Coronary artery (tissue), 2 donors: ENCODE results near the gene NAT8L.

Experiments used
- DNase-seq: peaks from one replicate; pipeline ENCODE4 v3.0.0-alpha.2; 2017; ENCODE audit warnings: low spot score
- H3K27ac ChIP-seq, 2 donors: fragments of 200-600 bp; sonication (generic); one replicate each; pipeline ENCODE4 v1.5.1; 2016 to 2019
- H3K4me3 ChIP-seq: fragments of 200-600 bp; sonication (generic); 2 replicates; pipeline ENCODE4 v1.5.1; 2016; ENCODE audit warnings: mild to moderate bottlenecking, moderate library complexity
- CTCF ChIP-seq: fragments of 200-600 bp; sonication (generic); IDR thresholded peaks from one replicate; pipeline ENCODE4 v1.5.1; 2019; ENCODE audit warnings: antibody characterized with exemption

Gene NAT8L

GRCh38 chr4:2103843-2104547 is 44.9 kb downstream of the NAT8L start:
- no peak overlapping the region for H3K27ac ChIP-seq
- DNase-seq: no peak
- no peak overlapping the region for H3K4me3 ChIP-seq
- TF ChIP-seq CTCF: no peak

DNA sequence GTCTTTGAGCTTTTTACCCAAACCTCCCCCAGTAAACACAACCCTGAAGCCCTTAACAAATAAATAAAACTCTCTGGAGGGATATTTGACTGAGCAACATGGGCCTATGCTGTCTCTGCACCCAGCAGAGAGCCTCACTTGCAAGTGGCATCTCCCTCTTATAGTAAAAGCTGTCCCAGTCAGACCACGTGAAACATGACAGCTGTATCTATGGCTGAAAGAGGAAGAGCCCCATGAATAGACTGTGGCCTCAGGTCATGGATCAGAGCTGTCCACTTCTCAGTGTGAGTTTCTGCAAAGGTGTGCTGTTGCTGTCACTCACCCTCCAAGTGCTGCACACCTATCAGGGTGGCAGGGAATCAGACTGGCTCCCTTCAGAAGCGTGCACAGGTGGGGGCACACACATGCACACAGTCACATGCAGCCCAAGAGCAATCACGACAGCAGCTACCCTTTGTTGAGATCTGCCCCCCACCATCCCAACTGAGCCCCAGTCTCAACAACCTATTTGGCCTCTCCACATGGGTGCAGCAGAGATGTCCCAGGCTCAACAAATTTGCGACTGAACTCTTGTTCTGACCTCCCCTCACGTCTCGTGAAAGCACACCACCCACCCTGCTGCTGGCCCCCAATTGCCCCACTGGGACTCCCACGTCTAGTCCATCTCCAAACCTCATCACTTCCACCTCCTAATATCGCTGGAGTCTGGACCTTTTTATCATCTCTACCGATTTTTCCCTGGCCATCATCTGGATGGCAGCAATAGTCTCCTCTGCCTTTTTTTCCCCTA is 45.6 kb downstream of the NAT8L start:
- no peak for TF ChIP-seq CTCF
- DNase-seq: no peak
- Histone ChIP-seq H3K27ac (no peak overlapping the region), H3K4me3 (no peak overlapping the region)

- no peak for DNase-seq
- TF ChIP-seq CTCF: no peak
- H3K4me3 ChIP-seq: no peak overlapping the region
- H3K27ac ChIP-seq: no peak overlapping the region
Observed at GRCh38 chr4:2105559-2105958, 46.4 kb downstream of the NAT8L start.

- Histone ChIP-seq H3K4me3 (no peak overlapping the region), H3K27ac (no peak overlapping the region)
- DNase-seq: no peak
- no peak for TF ChIP-seq CTCF
Observed at GRCh38 chr4:2116687-2117400, 57.7 kb downstream of the NAT8L start.
